ENCODE data around the gene IRAK3.
"Not testable (repeated sequence)": the region's sequence is repeated elsewhere in the genome, so short reads cannot be mapped to it uniquely, and the experiment has no call there.

IRAK3 gene

GRCh38 chr12:66170606-66171005 lies 18.4 kb upstream of the IRAK3 start:
- no peak for ATAC-seq

GRCh38 chr12:66174391-66175325 lies 14.4 kb upstream of the IRAK3 start:
- not testable (repeated sequence) for ATAC-seq

- no peak for ATAC-seq
Observed at GRCh38 chr12:66176105-66176900, 12.7 kb upstream of the IRAK3 start.

GRCh38 chr12:66182956-66183355 lies 6.1 kb upstream of the IRAK3 start:
- ATAC-seq = no peak

GRCh38 chr12:66184822-66185221 lies 4.2 kb upstream of the IRAK3 start:
- not testable (repeated sequence) for ATAC-seq

- no peak for ATAC-seq
Observed at GRCh38 chr12:66187036-66187435, 2.0 kb upstream of the IRAK3 start.

GRCh38 chr12:66187821-66188220 lies 1.2 kb upstream of the IRAK3 start:
- no peak for ATAC-seq

- ATAC-seq = no peak
Observed at GRCh38 chr12:66189486-66189843, 451 bp downstream of the IRAK3 start.

- ATAC-seq = no peak
Observed at GRCh38 chr12:66189889-66190288, 875 bp downstream of the IRAK3 start.

- no peak for ATAC-seq
Observed at GRCh38 chr12:66190519-66191370, 1.7 kb downstream of the IRAK3 start.

- no peak for ATAC-seq
Observed at GRCh38 chr12:66191547-66192126, 2.6 kb downstream of the IRAK3 start.

GRCh38 chr12:66194122-66194521 lies 5.1 kb downstream of the IRAK3 start:
- ATAC-seq = no peak

GRCh38 chr12:66195242-66195641 lies 6.2 kb downstream of the IRAK3 start:
- no peak for ATAC-seq

GRCh38 chr12:66196806-66197205 lies 7.8 kb downstream of the IRAK3 start:
- peak; percentile 87 to 89 for ATAC-seq

- ATAC-seq = no peak
Observed at GRCh38 chr12:66197495-66197921, 8.5 kb downstream of the IRAK3 start.

GRCh38 chr12:66199141-66199540 lies 10.1 kb downstream of the IRAK3 start:
- no peak for ATAC-seq

GRCh38 chr12:66199831-66200509 lies 11.0 kb downstream of the IRAK3 start:
- ATAC-seq = no peak

- peak; percentile 86 to 88 for ATAC-seq
Observed at GRCh38 chr12:66203820-66204219, 14.8 kb downstream of the IRAK3 start.

GRCh38 chr12:66206141-66206540 lies 17.1 kb downstream of the IRAK3 start:
- no peak for ATAC-seq

GRCh38 chr12:66210840-66211239 lies 21.8 kb downstream of the IRAK3 start:
- no peak for ATAC-seq

GRCh38 chr12:66211573-66211972 lies 22.6 kb downstream of the IRAK3 start:
- not testable (repeated sequence) for ATAC-seq

GRCh38 chr12:66213011-66213410 lies 24.0 kb downstream of the IRAK3 start:
- not testable (repeated sequence) for ATAC-seq

All from activated CD4-positive, CD25-positive, alpha-beta regulatory T cell treated with anti-CD3 and anti-CD28 coated beads, Interleukin-2, amount 50 U/mL, for 24 hours (primary cell).